Inferior parietal cortex (tissue), 1 donor: ENCODE measurements around the gene ZDHHC7.
"Not testable (repeated sequence)": the region's sequence is repeated elsewhere in the genome, so short reads cannot be mapped to it uniquely, and the experiment has no call there.

Source experiments
- DNase-seq: peaks from one replicate; pipeline ENCODE4 v3.0.0-alpha.2; 2016; ENCODE audit errors: extremely low spot score

ZDHHC7 gene

DNA sequence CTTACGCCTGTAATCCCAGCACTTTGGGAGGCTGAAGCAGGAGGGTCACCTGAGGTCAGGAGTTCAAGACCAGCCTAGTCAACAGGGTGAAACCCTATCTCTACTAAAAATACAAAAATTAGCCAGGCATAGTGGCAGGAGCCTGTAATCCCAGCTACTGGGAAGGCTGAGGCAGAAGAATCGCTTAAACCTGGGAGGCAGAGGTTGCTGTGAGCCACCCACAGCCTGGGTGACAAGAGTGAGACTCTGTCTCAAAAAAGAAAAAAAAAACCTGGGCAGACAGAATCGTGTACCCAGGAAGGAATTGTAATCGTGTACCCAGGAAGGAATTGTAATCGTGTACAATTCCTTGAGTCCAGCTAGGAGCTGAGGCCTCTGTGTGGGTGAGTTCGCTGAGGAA is 72.7 kb downstream of the ZDHHC7 start:
- DNase-seq: not testable (repeated sequence)

DNA sequence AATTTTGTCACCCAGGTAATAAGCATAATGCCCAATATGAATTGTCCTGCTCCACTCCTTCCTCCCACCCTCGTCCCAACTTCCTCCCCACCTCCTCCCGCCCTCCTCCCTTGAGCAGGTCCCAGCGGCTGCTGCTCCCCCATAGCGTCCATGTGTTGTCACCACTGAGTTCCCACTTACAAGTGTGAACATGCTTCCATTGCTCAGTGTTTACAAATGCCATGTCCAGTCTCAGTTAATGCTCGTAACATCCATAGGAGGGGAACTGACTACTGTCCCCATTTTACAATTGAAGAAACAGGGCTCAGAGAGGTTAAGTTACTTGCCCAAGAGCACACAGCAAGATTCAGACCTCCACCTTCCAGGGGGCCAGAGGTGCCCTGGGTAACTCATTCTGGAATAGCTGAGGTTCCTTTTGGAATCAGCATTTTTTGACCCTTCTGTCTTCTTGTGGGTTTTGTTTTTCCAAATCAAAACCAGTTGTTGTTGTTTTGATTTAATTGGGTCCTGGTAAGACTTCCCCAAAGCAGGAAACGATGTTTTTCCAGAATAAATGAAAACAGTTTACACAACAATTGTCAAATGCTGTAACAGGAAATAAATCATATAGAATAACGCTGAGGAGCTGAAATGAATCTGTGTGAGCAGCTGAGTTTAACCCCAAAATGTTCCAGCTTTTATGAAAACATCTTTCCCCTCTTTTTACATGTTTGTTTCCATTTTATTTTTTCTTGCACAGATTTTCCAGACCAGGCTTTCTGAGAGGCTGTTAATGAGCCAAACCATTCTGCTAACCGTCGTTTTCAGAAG is 73.9 kb downstream of the ZDHHC7 start:
- no peak for DNase-seq

- no peak for DNase-seq
Observed at GRCh38 chr16:84933774-84934631, 77.3 kb downstream of the ZDHHC7 start.

DNA sequence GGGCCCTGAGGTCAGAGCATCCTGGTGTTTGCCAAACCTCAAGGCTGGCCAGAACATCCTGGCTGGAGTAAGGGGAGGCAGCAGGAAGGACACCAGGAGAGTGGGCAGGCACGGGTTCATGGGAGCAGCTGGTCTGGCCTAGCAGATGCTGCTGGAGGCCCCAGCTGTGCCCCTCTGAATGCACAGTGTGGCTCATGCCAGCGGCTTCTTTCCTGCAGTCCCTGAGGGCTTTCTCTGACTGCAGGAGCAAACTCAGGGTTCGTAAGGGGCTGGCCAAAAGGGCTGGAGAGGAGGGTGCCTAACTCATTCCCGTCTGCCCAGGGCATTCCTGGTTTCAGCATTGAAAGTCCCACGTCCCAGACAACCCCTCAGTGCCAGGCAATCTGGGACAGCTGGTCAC is 78.7 kb downstream of the ZDHHC7 start:
- DNase-seq: no peak

- no peak for DNase-seq
Observed at GRCh38 chr16:84931506-84931905, 79.8 kb downstream of the ZDHHC7 start.

- no peak for DNase-seq
Observed at GRCh38 chr16:84931107-84931494, 80.2 kb downstream of the ZDHHC7 start.

GRCh38 chr16:84930298-84931106 is 80.8 kb downstream of the ZDHHC7 start:
- no peak for DNase-seq

DNA sequence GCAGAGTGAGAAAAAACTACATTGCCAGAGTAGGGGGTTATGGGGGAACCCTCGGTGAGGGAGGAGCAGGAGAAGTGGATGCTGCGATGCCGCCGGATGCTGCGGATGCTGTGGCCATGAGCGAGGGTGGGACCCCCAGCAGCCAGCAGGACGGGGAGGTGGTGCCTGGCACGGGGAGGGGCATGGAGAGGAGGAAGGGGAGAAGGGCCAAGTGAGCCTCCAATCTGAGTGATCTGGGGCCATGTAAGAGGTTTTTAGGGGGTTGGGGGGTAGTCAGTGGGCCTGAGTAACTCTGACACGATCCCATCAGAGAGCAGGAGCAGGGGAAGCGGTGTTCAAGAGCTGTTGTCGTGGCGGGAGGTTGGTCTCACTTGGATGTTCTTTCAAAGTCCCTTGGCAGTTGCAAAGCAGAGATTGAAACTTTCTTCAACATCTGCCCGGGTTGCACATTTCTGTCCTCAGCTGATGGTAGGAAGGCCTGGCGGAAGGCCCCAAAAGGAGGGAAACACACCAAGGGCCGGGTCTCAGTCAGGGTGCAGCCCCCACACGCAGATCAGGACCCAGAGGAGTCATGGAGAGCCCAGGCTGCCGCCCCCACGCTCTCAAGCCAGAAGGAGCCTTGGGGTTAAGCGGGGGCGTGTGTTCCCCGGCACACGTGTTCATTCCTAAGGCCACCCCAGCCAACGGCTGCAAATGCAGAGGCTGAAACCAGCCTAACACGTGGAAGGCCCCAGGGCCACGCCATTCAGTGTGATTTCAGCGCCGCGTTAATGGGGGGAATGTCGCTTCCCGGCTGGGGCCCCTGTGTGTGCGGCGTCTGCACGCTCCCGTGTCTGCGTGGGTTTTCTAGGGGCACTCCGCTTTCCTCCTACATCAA is 81.7 kb downstream of the ZDHHC7 start:
- no peak for DNase-seq

- no peak for DNase-seq
Observed at GRCh38 chr16:84928679-84929420, 82.5 kb downstream of the ZDHHC7 start.

DNA sequence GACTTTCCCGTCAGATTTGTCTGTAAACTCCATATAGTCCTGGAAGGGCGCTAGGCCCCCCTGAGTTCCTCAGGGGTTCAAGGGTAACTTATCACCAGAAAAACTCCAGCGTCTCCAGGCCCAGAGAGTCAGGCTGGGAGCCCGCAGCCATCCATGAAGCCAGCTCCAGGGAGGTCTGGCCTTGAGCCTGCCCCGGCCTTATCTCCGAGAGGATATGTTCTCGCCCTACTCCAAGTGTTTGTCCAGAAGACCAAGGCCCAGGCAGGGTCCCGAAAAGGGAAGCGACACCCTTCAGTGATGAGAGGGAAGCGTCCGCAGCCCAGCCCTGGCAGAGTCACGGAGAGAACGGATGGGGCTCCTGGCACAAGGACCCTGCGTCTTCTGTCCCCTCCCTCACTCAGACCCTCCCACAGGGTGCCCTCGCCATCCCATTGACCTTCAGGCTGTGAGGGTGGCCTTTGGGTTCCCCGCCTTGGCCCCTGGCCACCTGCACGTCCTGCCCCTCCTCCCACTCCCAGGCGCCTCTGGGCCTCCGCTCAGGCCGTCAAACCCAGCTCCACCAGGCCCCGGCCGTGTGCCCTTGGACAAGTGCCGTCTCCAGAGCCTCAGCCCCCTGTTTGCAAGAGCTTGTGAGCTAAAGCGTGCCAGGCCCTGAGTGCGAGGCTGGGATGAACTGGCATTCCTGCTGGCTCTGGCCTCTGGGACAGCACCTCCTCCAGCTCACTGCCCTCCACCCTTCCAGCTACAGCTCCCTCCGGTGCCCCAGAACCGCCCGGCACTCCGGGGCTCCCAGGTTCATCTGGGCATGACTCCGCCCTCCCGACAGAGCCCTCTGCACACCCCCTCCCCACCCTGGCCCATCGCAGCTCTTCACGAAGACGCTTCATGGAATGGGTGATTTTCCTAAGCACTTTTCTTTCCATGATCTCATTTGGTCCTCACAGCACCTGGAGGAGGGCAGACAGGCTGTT is 83.4 kb downstream of the ZDHHC7 start:
- DNase-seq: no peak

GRCh38 chr16:84926462-84926861 is 84.9 kb downstream of the ZDHHC7 start:
- DNase-seq: no peak

DNA sequence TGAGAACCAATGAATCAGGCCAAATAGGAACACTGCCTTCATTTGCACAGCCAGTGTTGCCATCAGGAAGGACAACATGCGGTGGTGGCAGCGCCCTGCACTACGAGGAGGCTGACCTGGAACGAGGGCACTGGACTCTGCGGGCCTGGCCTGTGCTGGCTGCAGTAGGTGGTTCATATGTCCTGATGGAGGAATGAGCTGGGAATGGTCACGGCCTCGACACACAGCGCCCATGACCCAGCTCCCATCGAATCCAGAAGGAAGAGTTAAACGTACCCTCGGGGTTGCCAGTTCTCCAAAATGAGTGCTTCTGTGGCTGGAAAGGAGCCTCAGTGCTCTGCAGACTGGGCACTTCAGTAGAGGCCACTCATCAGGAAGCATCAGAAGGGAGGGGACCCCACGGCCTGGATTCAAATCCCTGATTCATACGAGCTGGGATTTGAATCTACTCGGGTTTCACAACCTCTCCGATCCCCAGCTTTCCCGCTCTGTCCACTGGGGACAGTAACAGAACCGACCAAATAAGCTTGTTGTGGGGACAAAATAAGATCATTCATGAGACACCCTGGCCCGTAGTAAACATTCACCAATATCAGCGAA is 85.5 kb downstream of the ZDHHC7 start:
- DNase-seq: no peak

- DNase-seq: peak; percentile 45
Observed at GRCh38 chr16:84925092-84925772, 86.1 kb downstream of the ZDHHC7 start.

DNA sequence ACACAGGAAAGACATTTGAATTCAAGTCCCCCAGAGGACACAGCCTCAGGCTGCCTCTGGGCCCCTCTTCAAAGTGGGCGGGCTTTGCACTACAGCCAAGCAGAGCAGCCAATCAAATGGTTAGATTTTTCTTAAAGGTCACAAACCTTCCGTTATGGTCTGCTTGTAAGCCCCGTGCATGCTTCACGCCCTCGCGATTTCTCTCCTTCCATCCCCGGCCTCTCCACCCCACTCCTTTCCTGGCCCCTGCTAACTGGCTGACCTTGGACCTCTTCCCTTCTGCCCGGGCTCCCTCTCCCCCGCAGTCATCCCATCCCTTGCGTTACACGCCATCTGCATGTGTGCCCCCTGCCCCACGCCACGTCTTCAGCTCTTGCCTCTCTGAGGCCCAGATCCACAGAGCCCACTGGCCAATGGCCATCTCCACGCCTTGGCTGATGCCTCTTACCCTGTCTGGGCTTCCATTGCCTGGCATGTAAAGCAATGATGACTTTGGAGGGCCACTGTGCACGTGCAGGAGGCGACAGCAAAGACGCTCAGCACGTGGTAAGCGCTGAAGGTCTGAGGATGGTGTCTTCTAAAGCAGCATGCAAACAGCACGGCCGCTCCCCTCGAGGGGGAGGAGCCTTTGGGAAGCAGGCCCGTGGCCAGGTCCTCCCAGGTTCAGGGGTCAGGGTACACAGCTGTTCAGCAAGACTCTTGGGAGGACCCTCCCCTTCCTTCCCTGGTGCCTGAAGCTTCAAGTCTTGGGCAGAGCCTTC is 86.8 kb downstream of the ZDHHC7 start:
- DNase-seq: no peak
